H9 (cell line): ENCODE results near the gene SNX11. TPM values are rescaled to one million over a fixed set of nuclear protein-coding genes. Genes with fewer than 3 reads are reported as not detected.
A peak's percentile ranks its signal among the peaks of the same experiment; 100 is the strongest.

ENCODE experiments used
- DNase-seq: peaks from one replicate; pipeline ENCODE4 v3.0.0-alpha.2; 2017
- H2AFZ ChIP-seq: one replicate; pipeline ENCODE4 v1.6.1; 2013; ENCODE audit warnings: mild to moderate bottlenecking, low read length, control low read depth, moderate library complexity
- H2AK5ac ChIP-seq: 2 replicates; pipeline ENCODE4 v1.6.1; 2013; ENCODE audit warnings: low read length, control low read depth, mixed read lengths; ENCODE audit not compliant: insufficient read length
- H2BK120ac ChIP-seq: one replicate; pipeline ENCODE4 v1.6.1; 2013; ENCODE audit warnings: low read depth, mild to moderate bottlenecking, low read length, control low read depth, inconsistent platforms; ENCODE audit not compliant: poor library complexity, severe bottlenecking
- H2BK12ac ChIP-seq: 2 replicates; pipeline ENCODE4 v1.6.1; 2013; ENCODE audit warnings: low read length, control low read depth, mixed read lengths, low read depth; ENCODE audit not compliant: insufficient read length
- H2BK15ac ChIP-seq: 2 replicates; pipeline ENCODE4 v1.6.1; 2013; ENCODE audit warnings: low read depth, low read length, control low read depth
- H2BK20ac ChIP-seq: one replicate; pipeline ENCODE4 v1.6.1; 2013; ENCODE audit warnings: low read depth, mild to moderate bottlenecking, low read length, control low read depth, inconsistent platforms; ENCODE audit not compliant: poor library complexity, severe bottlenecking
- H2BK5ac ChIP-seq: 2 replicates; pipeline ENCODE4 v1.6.1; 2013; ENCODE audit warnings: low read length, control low read depth, mixed read lengths; ENCODE audit not compliant: insufficient read length
- H3K14ac ChIP-seq: 2 replicates; pipeline ENCODE4 v1.6.1; 2013; ENCODE audit warnings: low read length, control low read depth; ENCODE audit not compliant: insufficient read depth
- H3K18ac ChIP-seq: 2 replicates; pipeline ENCODE4 v1.6.1; 2013; ENCODE audit warnings: low read depth, mild to moderate bottlenecking, mixed read lengths, low read length, control low read depth; ENCODE audit not compliant: insufficient read length
- H3K23ac ChIP-seq: 2 replicates; pipeline ENCODE4 v1.6.1; 2013; ENCODE audit warnings: low read length, control low read depth, mixed read lengths, low read depth; ENCODE audit not compliant: insufficient read length
- H3K23me2 ChIP-seq: 2 replicates; pipeline ENCODE4 v1.6.1; 2013; ENCODE audit warnings: low read depth, mild to moderate bottlenecking, mixed read lengths, low read length, control low read depth; ENCODE audit not compliant: insufficient read length, poor library complexity, severe bottlenecking
- H3K27ac ChIP-seq: 2 replicates; pipeline ENCODE4 v1.5.1; 2013; ENCODE audit warnings: low read length, control low read depth, mixed read lengths, low read depth; ENCODE audit not compliant: insufficient read length
- H3K27me3 ChIP-seq: 2 replicates; pipeline ENCODE4 v1.6.1; 2013; ENCODE audit warnings: low read length, control low read depth, inconsistent platforms; ENCODE audit not compliant: insufficient read depth
- H3K4ac ChIP-seq: 2 replicates; pipeline ENCODE4 v1.6.1; 2013; ENCODE audit warnings: low read depth, mild to moderate bottlenecking, control low read depth, inconsistent platforms, low read length, moderate library complexity
- H3K4me1 ChIP-seq: 2 replicates; pipeline ENCODE4 v1.6.1; 2013; ENCODE audit warnings: low read length, control low read depth, inconsistent platforms; ENCODE audit not compliant: insufficient read depth
- H3K4me2 ChIP-seq: 2 replicates; pipeline ENCODE4 v1.6.1; 2013; ENCODE audit warnings: low read length, control low read depth, mixed read lengths; ENCODE audit not compliant: insufficient read length, insufficient read depth
- H3K56ac ChIP-seq: 2 replicates; pipeline ENCODE4 v1.6.1; 2013; ENCODE audit warnings: low read depth, mild to moderate bottlenecking, mixed read lengths, low read length, control low read depth; ENCODE audit not compliant: insufficient read length
- H3K79me1 ChIP-seq: 2 replicates; pipeline ENCODE4 v1.6.1; 2013; ENCODE audit warnings: low read depth, mild to moderate bottlenecking, moderate library complexity, low read length, control low read depth, inconsistent platforms; ENCODE audit not compliant: insufficient read depth, poor library complexity, severe bottlenecking
- H3K79me2 ChIP-seq: 2 replicates; pipeline ENCODE4 v1.6.1; 2013; ENCODE audit warnings: low read length, control low read depth, inconsistent platforms; ENCODE audit not compliant: insufficient read depth
- H3K9ac ChIP-seq: 2 replicates; pipeline ENCODE4 v1.6.1; 2013; ENCODE audit warnings: low read length, control low read depth, mixed read lengths; ENCODE audit not compliant: insufficient read length; ENCODE audit errors: extremely low read depth
- H3K9me3 ChIP-seq: one replicate; pipeline ENCODE4 v1.6.1; 2013; ENCODE audit warnings: low read depth, low read length, inconsistent platforms; ENCODE audit not compliant: control insufficient read depth
- H3T11ph ChIP-seq: one replicate; pipeline ENCODE4 v1.6.1; 2013; ENCODE audit warnings: mild to moderate bottlenecking, low read length, control low read depth, inconsistent platforms
- H4K20me1 ChIP-seq: one replicate; pipeline ENCODE4 v1.6.1; 2013; ENCODE audit not compliant: control insufficient read depth, insufficient read length, insufficient read depth
- H4K5ac ChIP-seq: 2 replicates; pipeline ENCODE4 v1.6.1; 2013; ENCODE audit warnings: low read depth, mild to moderate bottlenecking, mixed read lengths, low read length, control low read depth; ENCODE audit not compliant: insufficient read length
- H4K8ac ChIP-seq: replicated peaks from 2 replicates; pipeline ENCODE4 v1.6.1; 2013; ENCODE audit warnings: low read length, control low read depth, mixed read lengths, low read depth; ENCODE audit not compliant: insufficient read length
- H4K91ac ChIP-seq: 2 replicates; pipeline ENCODE4 v1.6.1; 2013; ENCODE audit warnings: low read depth, mild to moderate bottlenecking, moderate library complexity, mixed read lengths, low read length, control low read depth; ENCODE audit not compliant: insufficient read length
- H3K27ac Mint-ChIP-seq, 3 experiments: 2 replicates in 2 of 3; 3 replicates in 1 of 3; pipeline ENCODE4 v1.8.0; 2020 to 2021; ENCODE audit warnings: mixed read lengths in 3 of 3, mild to moderate bottlenecking in 1 of 3, moderate library complexity in 1 of 3
- H3K27me3 Mint-ChIP-seq: 2 replicates; pipeline ENCODE4 v1.8.0; 2021; ENCODE audit warnings: low read depth, mild to moderate bottlenecking, moderate library complexity, mixed read lengths
- H3K36me3 Mint-ChIP-seq, 3 experiments: 2 replicates in 2 of 3; 3 replicates in 1 of 3; pipeline ENCODE4 v1.8.0; 2020 to 2021; ENCODE audit warnings: low read depth in 3 of 3, mixed read lengths in 3 of 3; ENCODE audit not compliant: insufficient read depth in 1 of 3
- H3K4me1 Mint-ChIP-seq, 2 experiments: 2 replicates each; pipeline ENCODE4 v1.8.0; 2020; ENCODE audit warnings: mixed read lengths in 2 of 2
- H3K4me3 Mint-ChIP-seq, 2 experiments: 2 replicates in 1 of 2; 3 replicates in 1 of 2; pipeline ENCODE4 v1.8.0; 2020 to 2021; ENCODE audit warnings: mild to moderate bottlenecking in 2 of 2, mixed read lengths in 2 of 2, moderate library complexity in 1 of 2
- H3K9me3 Mint-ChIP-seq, 2 experiments: 2 replicates in 1 of 2; 3 replicates in 1 of 2; pipeline ENCODE4 v1.8.0; 2020; ENCODE audit warnings: mild to moderate bottlenecking in 2 of 2, mixed read lengths in 2 of 2, moderate library complexity in 1 of 2
- CTCF ChIP-seq: fragments of 200-600 bp; sonication (generic); conservative IDR thresholded peaks from 3 replicates; pipeline ENCODE4 v1.8.0; 2021; ENCODE audit warnings: antibody characterized with exemption, mild to moderate bottlenecking
- WGBS: extraction: QIAGEN DNeasy Blood & Tissue Kit; methylation state at CpG from one replicate; pipeline ENCODE4 v1.1.7; 2013; ENCODE audit warnings: missing lambda C conversion rate, low lambda C conversion rate, mixed read lengths; ENCODE audit not compliant: insufficient read length; ENCODE audit errors: extremely low coverage; 5-methylcytosine and 5-hydroxymethylcytosine counted together
- total RNA-seq: library from RNA; stranded (reverse); gene quantifications from 2 replicates; pipeline ENCODE4 v1.2.1, GENCODE V29; 2021

Gene SNX11
- total RNA-seq, 1 experiment from 2014 or later: 20.0 TPM

GRCh38 chr17:48162946-48163506 is 55.5 kb downstream of the SNX11 start:
- Mint-ChIP-seq H3K27ac (peak overlapping the region in 2 of 3 experiments; percentile 15 to 37; a peak in 2 of 7 replicates), H3K36me3 (no peaks in the 10 kb centered on the region; a peak in 1 of 7 replicates), H3K27me3 (peaks cover 35% of the 10 kb centered on the region), H3K4me3 (no peak overlapping the region), H3K4me1 (peaks cover 46 to 53% of the 10 kb centered on the region in 2 experiments), H3K9me3 (peaks cover 2% of the 10 kb centered on the region in 2 experiments; a peak in 2 of 5 replicates)
- no peaks in the 10 kb centered on the region for H4K20me1 ChIP-seq
- no peak overlapping the region for H3K4me2 ChIP-seq
- DNase-seq: no peak
- H4K8ac ChIP-seq: no peak overlapping the region
- H3K27me3 ChIP-seq: peaks cover 5% of the 10 kb centered on the region
- H2BK20ac ChIP-seq: no peak overlapping the region
- H2BK12ac ChIP-seq: no peak overlapping the region
- H4K91ac ChIP-seq: no peak overlapping the region
- no peak overlapping the region for H4K5ac ChIP-seq
- H3K4me1 ChIP-seq: peaks cover 12% of the 10 kb centered on the region
- H3K79me2 ChIP-seq: no peaks in the 10 kb centered on the region
- H3K9ac ChIP-seq: no peak overlapping the region
- no peak overlapping the region for H2BK120ac ChIP-seq
- no peak overlapping the region for H2AK5ac ChIP-seq
- no peak for TF ChIP-seq CTCF
- H3K27ac ChIP-seq: no peak overlapping the region
- no peak overlapping the region for H3K56ac ChIP-seq
- no peaks in the 10 kb centered on the region for H3K79me1 ChIP-seq
- no peak overlapping the region for H3K18ac ChIP-seq
- no peak overlapping the region for H2BK5ac ChIP-seq
- H2BK15ac ChIP-seq: no peak overlapping the region
- H2AFZ ChIP-seq: no peak overlapping the region
- H3T11ph ChIP-seq: no peak overlapping the region
- no peaks in the 10 kb centered on the region for H3K23me2 ChIP-seq
- no peak overlapping the region for H3K14ac ChIP-seq
- no CpG with 5 or more reads among the region's 5 CpGs for WGBS
- H3K23ac ChIP-seq: no peak overlapping the region
- H3K4ac ChIP-seq: no peak overlapping the region
- no peaks in the 10 kb centered on the region for H3K9me3 ChIP-seq
